ENCODE measurements around the gene DYNC1LI1. TPM values are rescaled to one million over a fixed set of nuclear protein-coding genes. Genes with fewer than 3 reads are reported as not detected.

DYNC1LI1 gene
- total and polyA plus RNA-seq, 2 of the 4 experiments (the other 2 are of a cell fraction): 25.2 to 30.8 TPM

- Histone ChIP-seq H3K27ac (ENCODE audit: insufficient read depth, low read length) (no peak overlapping the region), H2BK120ac (ENCODE audit: low read depth, low read length) (no peak overlapping the region), H3K9me3 (ENCODE audit: control insufficient read depth, insufficient read depth, low read length) (no peaks in the 10 kb centered on the region), H2AFZ (replicated peaks; ENCODE audit: low read length, poor library complexity) (no peak overlapping the region), H3K9ac (ENCODE audit: low read depth, low read length) (no peak overlapping the region), H3K4me3 (ENCODE audit: insufficient read depth, low read depth, low read length) (no peak overlapping the region), H2BK5ac (ENCODE audit: low read depth, low read length, poor library complexity, severe bottlenecking) (no peak overlapping the region), H2BK20ac (ENCODE audit: low read depth, low read length) (no peak overlapping the region), H2AK9ac (replicated peaks; ENCODE audit: low read depth, low read length, poor library complexity) (no peak overlapping the region), H3K14ac (replicated peaks; ENCODE audit: low read depth, low read length) (no peak overlapping the region), H3K4ac (ENCODE audit: low read depth, low read length) (no peak overlapping the region), H4K5ac (ENCODE audit: low read depth, low read length) (no peak overlapping the region), H3K9me1 (ENCODE audit: insufficient read depth, low read length) (no peaks in the 10 kb centered on the region), H3K4me1 (ENCODE audit: control insufficient read depth, insufficient read depth, low read length) (no peaks in the 10 kb centered on the region), H3K36me3 (ENCODE audit: control insufficient read depth, insufficient read depth, low read length) (peaks cover 19% of the 10 kb centered on the region), H3K79me1 (ENCODE audit: low read depth in 1 of 2, low read length in 2 of 2) (peaks cover 4 to 12% of the 10 kb centered on the region in 2 experiments; a peak in 2 of 4 replicates), H2BK15ac (ENCODE audit: low read depth, low read length) (no peak overlapping the region), H4K20me1 (ENCODE audit: insufficient read depth, low read length) (no peaks in the 10 kb centered on the region; the same call in 1 of the 2 replicates), H4K8ac (ENCODE audit: low read depth in 2 of 2, low read length in 2 of 2) (no peak overlapping the region), H3K56ac (ENCODE audit: extremely low read depth, insufficient read depth, low read length) (no peak overlapping the region), H3K27me3 (ENCODE audit: control insufficient read depth, insufficient read depth, low read length) (no peaks in the 10 kb centered on the region), H4K91ac (ENCODE audit: insufficient read depth, low read depth, low read length) (no peak overlapping the region), H3K18ac (ENCODE audit: low read depth, low read length) (no peak overlapping the region), H3K4me2 (ENCODE audit: low read depth, low read length) (no peak overlapping the region), H2AK5ac (ENCODE audit: low read depth, low read length) (no peak overlapping the region), H3K23ac (ENCODE audit: low read depth, low read length) (no peak overlapping the region)
- dilution Hi-C loops (cut with HindIII; ENCODE audit: low sequenced_read_pairs, unreplicated experiment) (no loop called here), in situ Hi-C loops (cut with MboI; ENCODE audit: low sequenced_read_pairs) (no loop called here), intact Hi-C loops (cut with micrococcal nuclease) (no loop called here)
- TF ChIP-seq NFE2L2 (IDR thresholded peaks at IDR 0.05; ENCODE audit: low read depth, low read length): no peak
- TF ChIP-seq FOS (IDR thresholded peaks at IDR 0.05; ENCODE audit: low read depth, low read length): no peak
- no peak for TF ChIP-seq ELK1 (IDR thresholded peaks at IDR 0.05; ENCODE audit: borderline replicate concordance, low read depth, low read length)
- POLR2A ChIA-PET (ENCODE audit: unreplicated experiment): no interaction called here
- ATAC-seq (ENCODE audit: low read depth) (no peak), DNase-seq (no peak)
- no TSS peak for BruUV-seq (replicated peaks)
- CTCF ChIA-PET: no interaction called here
Observed at GRCh38 chr3:32531010-32531647, 39.5 kb downstream of the DYNC1LI1 start.

Measured in IMR-90 (cell line).